GM23248 (cell line): ENCODE measurements around the gene FGFR2.

Experiments
- EZH2 ChIP-seq: fragments of 200-600 bp; sonication (generic); IDR thresholded peaks from 2 replicates; pipeline ENCODE4 v1.6.1; 2018; ENCODE audit warnings: antibody characterized with exemption, mild to moderate bottlenecking; ENCODE audit not compliant: insufficient read depth, poor library complexity, severe bottlenecking
- EZH2phosphoT487 ChIP-seq: fragments of 200-600 bp; sonication (generic); IDR thresholded peaks from 2 replicates; pipeline ENCODE4 v1.6.1; 2018; ENCODE audit warnings: antibody characterized with exemption, moderate library complexity, mild to moderate bottlenecking, low read depth; ENCODE audit not compliant: insufficient read depth

DNA sequence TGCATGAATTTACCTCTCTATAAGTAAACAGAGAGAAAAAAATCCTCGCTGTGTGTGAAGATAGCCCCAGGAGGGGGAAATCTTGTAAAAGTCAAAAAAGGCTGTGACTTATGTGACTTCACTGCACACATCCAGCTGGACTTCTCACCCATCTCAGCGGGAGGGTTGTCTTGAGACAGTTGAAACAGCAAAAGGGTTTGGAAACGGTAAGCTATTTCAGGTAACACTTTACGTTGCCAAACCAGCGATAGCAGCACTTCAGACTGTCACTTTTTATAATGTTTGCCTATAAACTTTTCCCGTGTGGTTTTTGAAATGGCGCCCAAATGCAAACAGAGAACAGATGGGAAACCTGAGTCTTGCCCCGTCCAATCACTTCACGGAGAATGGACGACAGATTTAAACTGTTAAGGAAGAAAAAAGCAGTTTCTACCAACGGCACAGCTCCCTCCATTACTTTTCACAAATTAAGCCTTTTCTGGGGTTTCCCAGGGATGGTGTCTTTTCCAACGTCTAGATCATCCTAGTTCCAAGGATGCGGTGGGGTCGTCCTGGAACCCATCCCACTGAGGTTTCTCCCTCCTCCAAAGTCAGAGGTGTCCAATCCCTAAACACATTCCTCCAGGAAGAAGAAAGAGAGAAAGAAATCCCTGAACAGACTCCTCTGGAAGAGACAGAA is 25.2 kb downstream of the FGFR2 start:
- TF ChIP-seq EZH2 (no peak), EZH2phosphoT487 (no peak)
